Left hindlimb (tissue), 1 donor: ENCODE data around the gene PCDHGA3.
"Not testable (repeated sequence)": the region's sequence is repeated elsewhere in the genome, so short reads cannot be mapped to it uniquely, and the experiment has no call there.

Experiments used
- DNase-seq: peaks from one replicate; pipeline ENCODE4 v3.0.0-alpha.2; 2018

The PCDHGA3 gene

GRCh38 chr5:141349917-141350619 is 6.4 kb downstream of the PCDHGA3 start, which contains the start of gene PCDHGB1:
TSS of gene PCDHGB1 (plus strand) at chr5:141350099. CDS start at chr5:141350261, 162 bp downstream.
- no peak for DNase-seq

- no peak for DNase-seq
Observed at GRCh38 chr5:141351591-141351990, 8.0 kb downstream of the PCDHGA3 start.

- no peak for DNase-seq
Observed at GRCh38 chr5:141354900-141355469, 11.4 kb downstream of the PCDHGA3 start, which contains the start of gene PCDHGA4. TSS of gene PCDHGA4 (plus strand) at chr5:141355021. CDS start at chr5:141355108, 87 bp downstream.

GRCh38 chr5:141355641-141356040 is 12.0 kb downstream of the PCDHGA3 start:
- DNase-seq: no peak

GRCh38 chr5:141356133-141356532 is 12.5 kb downstream of the PCDHGA3 start:
- no peak for DNase-seq

GRCh38 chr5:141356950-141357349 is 13.3 kb downstream of the PCDHGA3 start:
- no peak for DNase-seq

GRCh38 chr5:141359790-141360426 is 16.3 kb downstream of the PCDHGA3 start, which contains the start of gene PCDHGB2:
TSS of gene PCDHGB2 (plus strand) at chr5:141359994. CDS start at chr5:141360136, 142 bp downstream.
- DNase-seq: no peak

GRCh38 chr5:141360685-141361084 is 17.1 kb downstream of the PCDHGA3 start:
- no peak for DNase-seq

- no peak for DNase-seq
Observed at GRCh38 chr5:141362719-141363118, 19.1 kb downstream of the PCDHGA3 start.

GRCh38 chr5:141363952-141364660 is 20.5 kb downstream of the PCDHGA3 start, which contains the start of gene PCDHGA5:
TSS of gene PCDHGA5 (plus strand) at chr5:141364162. CDS start at chr5:141364331, 169 bp downstream.
- no peak for DNase-seq

- no peak for DNase-seq
Observed at GRCh38 chr5:141366016-141366896, 22.6 kb downstream of the PCDHGA3 start.

- DNase-seq: no peak
Observed at GRCh38 chr5:141369994-141370848, 26.6 kb downstream of the PCDHGA3 start, which contains the start of gene PCDHGB3. TSS of gene PCDHGB3 (plus strand) at chr5:141370242. CDS start at chr5:141370395, 153 bp downstream.

GRCh38 chr5:141371572-141372475 is 28.2 kb downstream of the PCDHGA3 start:
- DNase-seq: no peak

- no peak for DNase-seq
Observed at GRCh38 chr5:141373673-141374317, 30.2 kb downstream of the PCDHGA3 start, which contains the start of gene PCDHGA6. TSS of gene PCDHGA6 (plus strand) at chr5:141373891. CDS start at chr5:141374084, 193 bp downstream.

- DNase-seq: no peak
Observed at GRCh38 chr5:141374627-141375026, 31.0 kb downstream of the PCDHGA3 start.

- DNase-seq: not testable (repeated sequence)
Observed at GRCh38 chr5:141375444-141376155, 32.0 kb downstream of the PCDHGA3 start.

- DNase-seq: no peak
Observed at GRCh38 chr5:141382469-141383294, 39.1 kb downstream of the PCDHGA3 start, which contains the start of gene PCDHGA7. TSS of gene PCDHGA7 (plus strand) at chr5:141382742. CDS start at chr5:141382900, 158 bp downstream.
